Endothelial cell of umbilical vein (primary cell): Measurements from ENCODE around the gene TSPEAR. TPM values are rescaled to one million over a fixed set of nuclear protein-coding genes. Genes with fewer than 3 reads are reported as not detected.

Source experiments
- BruUV-seq: library from RNA; stranded (reverse); fragments of 400-500 nt; replicated peaks from 2 replicates; lab custom pipeline; 2021; lab: Mats Ljungman, UMichigan
- CTCF ChIA-PET: fragments of 300-600, 350-600 bp; sonication (Branson Sonifier 250); formaldehyde crosslinking; loops from one replicate; lab custom pipeline; 2021; ENCODE audit warnings: antibody characterized with exemption, inconsistent platforms; lab: Charles Lee
- POLR2A ChIA-PET: fragments of 300-600, 350-600 bp; sonication (Branson Sonifier 250); formaldehyde crosslinking; loops from one replicate; lab custom pipeline; 2021; ENCODE audit warnings: antibody characterized with exemption, inconsistent platforms; lab: Charles Lee
- DNase-seq: peaks from one replicate; pipeline ENCODE4 v3.0.0-alpha.2; 2011; ENCODE audit warnings: low read depth, low spot score
- FAIRE-seq: peaks from 2 replicates; lab custom pipeline; 2011; peaks lifted over from hg19 to GRCh38; lab: Jason Lieb, UNC
- H2AFZ ChIP-seq: 2 replicates; pipeline ENCODE4 v1.6.0; 2012; ENCODE audit warnings: low read depth, low read length, control low read depth, inconsistent platforms
- H3K27ac ChIP-seq: 2 replicates; pipeline ENCODE4 v1.5.1; 2011; ENCODE audit warnings: low read depth, mild to moderate bottlenecking, control low read depth, low read length, moderate library complexity; ENCODE audit not compliant: insufficient read depth
- H3K27me3 ChIP-seq, 2 experiments: 2 replicates each; pipeline versions ENCODE4 v1.6.0 to v1.6.1; 2011; ENCODE audit warnings: low read length in 2 of 2, mixed read lengths in 1 of 2; ENCODE audit not compliant: control insufficient read depth in 2 of 2, insufficient read depth in 2 of 2
- H3K36me3 ChIP-seq, 2 experiments: 2 replicates in 1 of 2; 3 replicates in 1 of 2; pipeline ENCODE4 v1.5.1; 2011; ENCODE audit warnings: low read length in 2 of 2, mild to moderate bottlenecking in 1 of 2, moderate library complexity in 1 of 2; ENCODE audit not compliant: control insufficient read depth in 2 of 2, insufficient read depth in 2 of 2; ENCODE audit errors: extremely low read depth in 1 of 2
- H3K4me1 ChIP-seq: 3 replicates; pipeline ENCODE4 v1.5.1; 2011; ENCODE audit warnings: mild to moderate bottlenecking, low read length; ENCODE audit not compliant: control insufficient read depth, insufficient read depth; ENCODE audit errors: extremely low read depth
- H3K4me2 ChIP-seq: 2 replicates; pipeline ENCODE4 v1.6.1; 2011; ENCODE audit warnings: low read length, control low read depth, mixed read lengths; ENCODE audit not compliant: insufficient read depth
- H3K4me3 ChIP-seq, 3 experiments: fragments of 200-600 bp in 1 of 3; sonication (generic), shearing (Covaris generic) in 1 of 3; replicated peaks in 1 of 3; 2 replicates each; pipeline ENCODE4 v1.5.1; 2011 to 2016; ENCODE audit warnings: control low read depth in 3 of 3, low read length in 3 of 3, mild to moderate bottlenecking in 2 of 3, inconsistent platforms in 1 of 3, low read depth in 1 of 3, moderate library complexity in 1 of 3; ENCODE audit not compliant: insufficient read depth in 1 of 3
- H3K79me2 ChIP-seq: 2 replicates; pipeline ENCODE4 v1.6.0; 2012; ENCODE audit warnings: low read length, inconsistent platforms; ENCODE audit not compliant: control insufficient read depth, insufficient read depth
- H3K9ac ChIP-seq: replicated peaks from 2 replicates; pipeline ENCODE3; 2011; ENCODE audit warnings: low read length, control low read depth; ENCODE audit not compliant: insufficient read depth; ENCODE audit errors: extremely low read depth
- H3K9me1 ChIP-seq: replicated peaks from 3 replicates; pipeline ENCODE4 v1.6.0; 2011; ENCODE audit warnings: mild to moderate bottlenecking, low read length; ENCODE audit not compliant: control insufficient read depth, insufficient read depth; ENCODE audit errors: extremely low read depth
- H3K9me3 ChIP-seq: replicated peaks from 2 replicates; pipeline ENCODE4 v1.5.1; 2012; ENCODE audit warnings: low read length, inconsistent platforms; ENCODE audit not compliant: control insufficient read depth, insufficient read depth
- H4K20me1 ChIP-seq: replicated peaks from 2 replicates; pipeline ENCODE3; 2011; ENCODE audit warnings: mild to moderate bottlenecking, low read length; ENCODE audit not compliant: control insufficient read depth, insufficient read depth; ENCODE audit errors: extremely low read depth
- POLR2A ChIP-seq: IDR thresholded peaks from 2 replicates; pipeline ENCODE4 v1.6.1; 2012; ENCODE audit warnings: low read depth, mild to moderate bottlenecking, control low read depth, low read length
- POLR2AphosphoS5 ChIP-seq: IDR thresholded peaks from 2 replicates; pipeline ENCODE4 v1.6.1; 2012; ENCODE audit warnings: low read depth, mild to moderate bottlenecking, control low read depth, low read length, moderate library complexity; ENCODE audit not compliant: insufficient read depth
- dilution Hi-C: fragments of 300-500 bp; cut with MboI; formaldehyde crosslinking; loops from one replicate; pipeline ENCODE4 v1.15.0; 2019; ENCODE audit warnings: low sequenced_read_pairs; ENCODE audit not compliant: extremely low pct_ligation_motif_present
- intact Hi-C: fragments of 100-400 bp; cut with micrococcal nuclease; formaldehyde crosslinking; loops from one replicate; pipeline ENCODE4 v1.10.0; 2022
- polyA plus RNA-seq, 4 experiments: library from polyadenylated mRNA; depleted of rRNA in 3 of 4; stranded (reverse) in 3 of 4; unstranded in 1 of 4; fragments of >200 nt; gene quantifications; 2 replicates each; pipeline versions ENCODE4 v1.2.1 to v1.2.3, GENCODE V29; 2011 to 2012; ENCODE audit warnings: missing spikeins in 1 of 4
- total RNA-seq: library from RNA; stranded (reverse); gene quantifications from 2 replicates; pipeline ENCODE4 v1.2.3, GENCODE V29; 2021

The TSPEAR gene
- total and polyA plus RNA-seq, 2 donors (not counting 3 experiments of a cell fraction or from before 2014, with no cell fraction given) = 0.01 TPM; not detected in 1

- no peak overlapping the region for H3K4me3 ChIP-seq
- no peak overlapping the region for H2AFZ ChIP-seq
- dilution Hi-C loops = no loop called here
- no peak for DNase-seq
- H3K27me3 ChIP-seq = no peaks in the 10 kb centered on the region
- no peaks in the 10 kb centered on the region for H3K79me2 ChIP-seq
- no peaks in the 10 kb centered on the region for H3K36me3 ChIP-seq
- TF ChIP-seq POLR2A = no peak
- no peak overlapping the region for H3K4me2 ChIP-seq
- POLR2A ChIA-PET = no interaction called here
- BruUV-seq = no TSS peak
- no peaks in the 10 kb centered on the region for H3K9me3 ChIP-seq
- H3K4me1 ChIP-seq = no peaks in the 10 kb centered on the region
- H3K9ac ChIP-seq = no peak overlapping the region
- CTCF ChIA-PET = no interaction called here
- H3K27ac ChIP-seq = no peak overlapping the region
- no peaks in the 10 kb centered on the region for H3K9me1 ChIP-seq
- no peaks in the 10 kb centered on the region for H4K20me1 ChIP-seq
- no peak for FAIRE-seq
- intact Hi-C loops = loop anchor here (10.0 kb wide), 1 partner anchor 115 kb away; no protein-coding TSS in a partner anchor
Observed at GRCh38 chr21:44459712-44460440, 251.5 kb downstream of the TSPEAR start.

- no peak overlapping the region for H3K9ac ChIP-seq
- H3K27ac ChIP-seq = no peak overlapping the region
- no peak overlapping the region for H3K4me3 ChIP-seq
- ChIA-PET CTCF (no interaction called here), POLR2A (no interaction called here)
- H3K9me1 ChIP-seq = no peaks in the 10 kb centered on the region
- intact Hi-C loops = loop anchor here (10.0 kb wide), 1 partner anchor 114 kb away; no protein-coding TSS in a partner anchor
- FAIRE-seq (no peak), DNase-seq (no peak)
- no peaks in the 10 kb centered on the region for H3K27me3 ChIP-seq
- H3K4me1 ChIP-seq = no peaks in the 10 kb centered on the region
- BruUV-seq = no TSS peak
- H3K36me3 ChIP-seq = no peaks in the 10 kb centered on the region
- H2AFZ ChIP-seq = no peak overlapping the region
- no peak overlapping the region for H3K4me2 ChIP-seq
- no peaks in the 10 kb centered on the region for H4K20me1 ChIP-seq
- H3K9me3 ChIP-seq = no peaks in the 10 kb centered on the region
- dilution Hi-C loops = no loop called here
- H3K79me2 ChIP-seq = no peaks in the 10 kb centered on the region
- TF ChIP-seq POLR2A (no peak), POLR2AphosphoS5 (no peak)
Observed at GRCh38 chr21:44458971-44459711, 252.2 kb downstream of the TSPEAR start.
